Activated B cell treated with CpG ODN at 0.5 μM for 24 hours (primary cell): ENCODE results near the gene HACE1. TPM values are rescaled to one million over a fixed set of nuclear protein-coding genes. Genes with fewer than 3 reads are reported as not detected.

Experiments used
- ATAC-seq: fragments of 200-7000 bp; cut with Tn5 transposase; one replicate; pipeline ENCODE4 v1.10.0; 2021; ENCODE audit warnings: low read depth, mild to moderate bottlenecking, moderate library complexity
- CTCF ChIA-PET: fragments of 350-600 bp; sonication (Branson Sonifier 250); formaldehyde crosslinking; loops from one replicate; lab custom pipeline; 2021; ENCODE audit warnings: antibody characterized with exemption; lab: Charles Lee
- POLR2A ChIA-PET: fragments of 350-600 bp; sonication (Branson Sonifier 250); formaldehyde crosslinking; loops from one replicate; lab custom pipeline; 2021; ENCODE audit warnings: antibody characterized with exemption; lab: Charles Lee
- DNase-seq: peaks from one replicate; pipeline ENCODE4 v3.0.0; 2022
- H3K27ac Mint-ChIP-seq: one replicate; pipeline ENCODE4 v1.8.0; 2020; ENCODE audit warnings: mixed read lengths
- H3K27me3 Mint-ChIP-seq: one replicate; pipeline ENCODE4 v1.8.0; 2021; ENCODE audit warnings: mixed read lengths
- H3K36me3 Mint-ChIP-seq: one replicate; pipeline ENCODE4 v1.8.0; 2021; ENCODE audit warnings: low read depth, mixed read lengths
- H3K4me1 Mint-ChIP-seq: one replicate; pipeline ENCODE4 v1.8.0; 2021; ENCODE audit warnings: mixed read lengths
- H3K4me3 Mint-ChIP-seq: one replicate; pipeline ENCODE4 v1.8.0; 2020; ENCODE audit warnings: mild to moderate bottlenecking, mixed read lengths
- H3K9me3 Mint-ChIP-seq: one replicate; pipeline ENCODE4 v1.8.0; 2020; ENCODE audit warnings: mixed read lengths
- intact Hi-C: fragments of 100-400 bp; cut with micrococcal nuclease; formaldehyde crosslinking; loops from one replicate; pipeline ENCODE4 v1.15.1; 2024
- total RNA-seq: library from RNA; stranded (reverse); gene quantifications from 2 replicates; pipeline ENCODE4 v1.2.3, GENCODE V29; 2022
- TF ChIP-seq, protein P1 (sequence below): fragments of 200-600 bp; IDR thresholded peaks from one replicate; pipeline ENCODE4 v1.8.0; 2022; ENCODE audit warnings: antibody characterized with exemption, mild to moderate bottlenecking

HACE1 gene
- total RNA-seq, 1 donor from 2014 or later, result 7.1 TPM

- no peak for ATAC-seq
- H3K9me3 Mint-ChIP-seq, result no peaks in the 10 kb centered on the region
- TF ChIP-seq, protein P1, sequence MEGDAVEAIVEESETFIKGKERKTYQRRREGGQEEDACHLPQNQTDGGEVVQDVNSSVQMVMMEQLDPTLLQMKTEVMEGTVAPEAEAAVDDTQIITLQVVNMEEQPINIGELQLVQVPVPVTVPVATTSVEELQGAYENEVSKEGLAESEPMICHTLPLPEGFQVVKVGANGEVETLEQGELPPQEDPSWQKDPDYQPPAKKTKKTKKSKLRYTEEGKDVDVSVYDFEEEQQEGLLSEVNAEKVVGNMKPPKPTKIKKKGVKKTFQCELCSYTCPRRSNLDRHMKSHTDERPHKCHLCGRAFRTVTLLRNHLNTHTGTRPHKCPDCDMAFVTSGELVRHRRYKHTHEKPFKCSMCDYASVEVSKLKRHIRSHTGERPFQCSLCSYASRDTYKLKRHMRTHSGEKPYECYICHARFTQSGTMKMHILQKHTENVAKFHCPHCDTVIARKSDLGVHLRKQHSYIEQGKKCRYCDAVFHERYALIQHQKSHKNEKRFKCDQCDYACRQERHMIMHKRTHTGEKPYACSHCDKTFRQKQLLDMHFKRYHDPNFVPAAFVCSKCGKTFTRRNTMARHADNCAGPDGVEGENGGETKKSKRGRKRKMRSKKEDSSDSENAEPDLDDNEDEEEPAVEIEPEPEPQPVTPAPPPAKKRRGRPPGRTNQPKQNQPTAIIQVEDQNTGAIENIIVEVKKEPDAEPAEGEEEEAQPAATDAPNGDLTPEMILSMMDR, result no peak
- CTCF ChIA-PET, result no interaction called here
- peaks cover 7% of the 10 kb centered on the region for H3K4me1 Mint-ChIP-seq
- H3K36me3 Mint-ChIP-seq, result no peaks in the 10 kb centered on the region
- no peak overlapping the region for H3K4me3 Mint-ChIP-seq
- POLR2A ChIA-PET, result no interaction called here
- no peaks in the 10 kb centered on the region for H3K27me3 Mint-ChIP-seq
- intact Hi-C loops, result no loop called here
- no peak for DNase-seq
- no peak overlapping the region for H3K27ac Mint-ChIP-seq
Measured at GRCh38 chr6:104705095-104705707, 154.5 kb downstream of the HACE1 start.

DNA sequence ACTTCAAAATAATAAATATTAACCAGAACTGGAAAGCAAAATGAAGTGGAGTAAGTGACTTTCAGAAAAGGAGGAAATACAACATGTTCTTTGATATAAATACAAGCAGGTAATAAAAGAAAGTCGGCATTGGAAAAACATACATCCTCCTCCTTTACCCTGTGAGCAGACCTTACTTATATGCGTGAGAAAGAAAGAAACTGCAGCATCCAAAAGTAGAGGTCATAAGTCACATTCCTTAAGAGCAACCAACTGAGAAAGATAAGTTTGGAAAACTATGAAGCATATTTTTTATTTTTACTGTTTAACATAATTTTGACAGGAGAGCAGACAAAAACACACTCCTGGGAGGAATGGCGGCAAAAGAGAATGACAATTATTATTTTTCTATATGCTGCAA, 155.5 kb downstream of the HACE1 start:
- Mint-ChIP-seq H3K36me3 (no peaks in the 10 kb centered on the region), H3K4me1 (peaks cover 7% of the 10 kb centered on the region), H3K9me3 (no peaks in the 10 kb centered on the region), H3K27ac (no peak overlapping the region), H3K27me3 (no peaks in the 10 kb centered on the region), H3K4me3 (no peak overlapping the region)
- POLR2A ChIA-PET, result no interaction called here
- DNase-seq (no peak), ATAC-seq (no peak)
- intact Hi-C loops, result no loop called here
- CTCF ChIA-PET, result no interaction called here
- TF ChIP-seq, protein P1, result no peak

GRCh38 chr6:104702126-104702841, 157.4 kb downstream of the HACE1 start:
- DNase-seq, result no peak
- no peak for ATAC-seq
- intact Hi-C loops, result no loop called here
- Mint-ChIP-seq H3K9me3 (no peaks in the 10 kb centered on the region), H3K4me3 (no peak overlapping the region), H3K27me3 (no peaks in the 10 kb centered on the region), H3K36me3 (no peaks in the 10 kb centered on the region), H3K27ac (no peak overlapping the region), H3K4me1 (peaks cover 7% of the 10 kb centered on the region)
- ChIA-PET POLR2A (no interaction called here), CTCF (no interaction called here)
- TF ChIP-seq, protein P1, result no peak

- intact Hi-C loops, result no loop called here
- H3K9me3 Mint-ChIP-seq, result no peaks in the 10 kb centered on the region
- TF ChIP-seq, protein P1, result no peak
- H3K27ac Mint-ChIP-seq, result no peak overlapping the region
- H3K36me3 Mint-ChIP-seq, result no peaks in the 10 kb centered on the region
- no peaks in the 10 kb centered on the region for H3K27me3 Mint-ChIP-seq
- DNase-seq, result no peak
- H3K4me3 Mint-ChIP-seq, result no peak overlapping the region
- no peak for ATAC-seq
- CTCF ChIA-PET, result no interaction called here
- POLR2A ChIA-PET, result no interaction called here
- H3K4me1 Mint-ChIP-seq, result peaks cover 7% of the 10 kb centered on the region
Measured at GRCh38 chr6:104700371-104701185, 159.1 kb downstream of the HACE1 start.
